Measurements from ENCODE around the gene POLR2M.

- TF ChIP-seq CTCF (IDR thresholded peaks at IDR 0.05; ENCODE audit: poor library complexity, severe bottlenecking) (no peak), POLR2AphosphoS5 (IDR thresholded peaks at IDR 0.05) (no peak), EP300 (conservative IDR thresholded peaks at IDR 0.05; ENCODE audit: poor library complexity, severe bottlenecking) (no peak), EZH2 (IDR thresholded peaks at IDR 0.05; ENCODE audit: borderline replicate concordance, insufficient read depth, low read length, poor library complexity, severe bottlenecking) (no peak)
These were observed 8.3 kb upstream of the POLR2M start for GRCh38 chr15:57698243-57698642.
